ENCODE results near the gene TBX1.

TBX1 gene

DNA sequence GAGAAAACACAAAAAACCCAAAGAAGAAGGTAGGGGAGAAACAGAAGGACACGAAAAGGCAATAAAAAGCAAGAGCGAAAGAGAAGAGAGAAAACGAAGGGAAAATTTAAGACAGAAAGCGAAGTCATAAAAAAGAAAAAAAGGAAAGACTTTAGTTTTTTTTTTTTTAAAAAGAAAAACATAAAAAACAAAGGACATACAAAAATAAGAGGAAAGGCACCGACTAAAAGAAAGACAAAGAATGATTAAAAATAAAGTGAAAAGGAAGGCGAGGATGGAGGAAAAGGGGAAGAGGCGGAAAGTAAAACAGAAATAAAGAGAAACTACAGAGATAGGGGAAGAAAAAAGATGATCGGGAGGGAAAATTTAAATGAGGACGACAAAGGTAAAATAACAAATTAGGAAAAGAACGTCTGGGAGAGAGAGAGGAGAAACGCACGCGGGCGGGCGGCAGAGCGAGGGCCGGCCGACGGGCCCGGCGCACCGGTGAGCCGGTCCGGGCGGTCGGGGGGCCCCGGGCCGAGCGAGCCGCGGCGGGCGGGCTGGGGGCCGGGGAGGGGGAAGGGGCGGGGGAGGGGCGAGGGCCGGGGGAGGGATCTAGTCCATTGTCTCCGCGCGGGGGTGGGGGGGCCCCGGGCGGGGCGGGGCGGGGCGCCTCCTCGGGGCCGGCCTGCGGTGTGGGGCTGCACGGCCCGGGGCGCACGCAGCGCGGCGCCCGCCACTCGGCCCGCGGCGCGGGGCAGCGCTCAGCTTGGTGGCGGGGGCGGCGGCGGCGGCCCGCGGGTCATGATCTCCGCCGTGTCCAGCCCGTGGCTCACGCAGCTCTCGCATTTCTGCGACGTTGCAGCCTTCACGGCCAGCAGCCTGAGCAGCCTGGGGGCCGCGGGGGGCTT lies at the start of gene TBX1:
TBX1 (plus strand) TSS at position 721 of the 893 bp plus-strand sequence; CDS start at position 787, 66 bp downstream.
- H3K9me3 ChIP-seq (ENCODE audit: control insufficient read depth, insufficient read depth, low read length), result no peaks in the 10 kb centered on the region
- peaks cover 98% of the 10 kb centered on the region for H3K27me3 ChIP-seq (ENCODE audit: control insufficient read depth, insufficient read depth, low read length)
- no peaks in the 10 kb centered on the region for H3K36me3 ChIP-seq (ENCODE audit: control insufficient read depth, insufficient read depth, low read length)
- H3K4me1 ChIP-seq (ENCODE audit: control insufficient read depth, insufficient read depth, low read length), result peaks cover 27% of the 10 kb centered on the region
- no peak within 1 kb of the TSS for H3K27ac ChIP-seq (ENCODE audit: low read depth, low read length)
- H3K4me3 ChIP-seq (ENCODE audit: low read depth, low read length), result no peak within 1 kb of the TSS; the same call in 1 of the 2 replicates
- H3K9ac ChIP-seq (ENCODE audit: low read depth, low read length), result no peak within 1 kb of the TSS

DNA sequence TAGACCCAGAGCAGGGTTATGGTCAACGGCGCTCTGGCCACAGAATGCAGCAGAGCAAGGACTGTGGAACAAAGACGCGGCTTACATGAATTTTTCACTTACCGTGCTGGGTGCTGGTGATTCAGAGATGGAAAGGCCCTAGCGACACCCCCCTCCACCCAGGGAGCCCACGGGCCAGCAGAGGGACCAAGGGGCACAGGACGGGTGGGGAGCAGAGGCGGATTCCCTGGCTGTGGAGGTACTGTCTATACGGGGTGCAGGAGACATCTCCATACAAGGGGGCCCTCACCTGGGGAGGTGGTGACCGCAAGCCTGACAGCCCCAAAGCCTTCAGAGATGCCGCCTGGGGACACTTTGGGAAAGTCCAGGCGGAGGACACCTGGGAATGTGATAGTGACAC lies 47.3 kb upstream of the TBX1 start:
- Histone ChIP-seq H3K9me3 (ENCODE audit: control insufficient read depth, insufficient read depth, low read length) (no peaks in the 10 kb centered on the region), H3K27ac (ENCODE audit: low read depth, low read length) (no peak overlapping the region), H3K4me1 (ENCODE audit: control insufficient read depth, insufficient read depth, low read length) (no peaks in the 10 kb centered on the region; the same call in 1 of the 2 replicates), H3K27me3 (ENCODE audit: control insufficient read depth, insufficient read depth, low read length) (peaks cover 67% of the 10 kb centered on the region), H3K9ac (ENCODE audit: low read depth, low read length) (no peak overlapping the region), H3K36me3 (ENCODE audit: control insufficient read depth, insufficient read depth, low read length) (no peaks in the 10 kb centered on the region), H3K4me3 (ENCODE audit: low read depth, low read length) (no peak overlapping the region)

DNA sequence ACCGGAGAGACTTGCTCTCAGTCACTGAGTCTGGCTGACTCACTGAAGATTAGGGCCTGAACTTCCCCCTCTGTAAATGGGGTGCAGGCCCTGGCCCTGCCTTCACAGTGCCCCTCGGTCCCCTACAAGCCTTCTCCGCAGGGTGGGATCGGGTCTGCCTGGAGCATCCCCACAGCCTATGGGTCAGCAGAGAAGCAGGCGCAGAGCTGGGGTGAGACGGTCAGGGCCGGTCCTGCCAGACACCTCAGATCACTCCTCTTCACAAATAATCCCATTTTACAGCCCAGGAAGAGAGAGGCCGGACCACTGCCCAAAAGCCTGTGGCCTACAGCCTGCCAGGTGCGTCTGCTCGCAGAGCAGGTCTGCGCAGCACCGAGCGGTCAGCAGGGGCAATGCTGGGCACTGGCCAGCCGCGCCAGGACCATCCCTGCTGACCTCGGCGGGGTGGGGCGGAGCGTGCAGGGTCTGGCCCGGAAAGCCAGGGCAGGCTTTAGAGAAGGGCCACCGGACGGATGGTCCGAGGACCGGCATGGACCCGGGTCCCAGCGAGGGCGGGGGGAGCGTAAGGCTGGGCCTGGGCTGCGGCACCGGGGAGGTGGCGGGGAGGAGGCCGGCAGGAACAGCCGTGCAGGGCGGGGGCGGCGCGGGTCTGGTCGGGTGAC lies 46.8 kb upstream of the TBX1 start:
- no peaks in the 10 kb centered on the region for H3K36me3 ChIP-seq (ENCODE audit: control insufficient read depth, insufficient read depth, low read length)
- no peak overlapping the region for H3K9ac ChIP-seq (ENCODE audit: low read depth, low read length)
- no peaks in the 10 kb centered on the region for H3K9me3 ChIP-seq (ENCODE audit: control insufficient read depth, insufficient read depth, low read length)
- no peak overlapping the region for H3K27ac ChIP-seq (ENCODE audit: low read depth, low read length)
- H3K4me3 ChIP-seq (ENCODE audit: low read depth, low read length), result peak overlapping the region; percentile 50
- peaks cover 67% of the 10 kb centered on the region for H3K27me3 ChIP-seq (ENCODE audit: control insufficient read depth, insufficient read depth, low read length)
- no peaks in the 10 kb centered on the region; the same call in 1 of the 2 replicates for H3K4me1 ChIP-seq (ENCODE audit: control insufficient read depth, insufficient read depth, low read length)

DNA sequence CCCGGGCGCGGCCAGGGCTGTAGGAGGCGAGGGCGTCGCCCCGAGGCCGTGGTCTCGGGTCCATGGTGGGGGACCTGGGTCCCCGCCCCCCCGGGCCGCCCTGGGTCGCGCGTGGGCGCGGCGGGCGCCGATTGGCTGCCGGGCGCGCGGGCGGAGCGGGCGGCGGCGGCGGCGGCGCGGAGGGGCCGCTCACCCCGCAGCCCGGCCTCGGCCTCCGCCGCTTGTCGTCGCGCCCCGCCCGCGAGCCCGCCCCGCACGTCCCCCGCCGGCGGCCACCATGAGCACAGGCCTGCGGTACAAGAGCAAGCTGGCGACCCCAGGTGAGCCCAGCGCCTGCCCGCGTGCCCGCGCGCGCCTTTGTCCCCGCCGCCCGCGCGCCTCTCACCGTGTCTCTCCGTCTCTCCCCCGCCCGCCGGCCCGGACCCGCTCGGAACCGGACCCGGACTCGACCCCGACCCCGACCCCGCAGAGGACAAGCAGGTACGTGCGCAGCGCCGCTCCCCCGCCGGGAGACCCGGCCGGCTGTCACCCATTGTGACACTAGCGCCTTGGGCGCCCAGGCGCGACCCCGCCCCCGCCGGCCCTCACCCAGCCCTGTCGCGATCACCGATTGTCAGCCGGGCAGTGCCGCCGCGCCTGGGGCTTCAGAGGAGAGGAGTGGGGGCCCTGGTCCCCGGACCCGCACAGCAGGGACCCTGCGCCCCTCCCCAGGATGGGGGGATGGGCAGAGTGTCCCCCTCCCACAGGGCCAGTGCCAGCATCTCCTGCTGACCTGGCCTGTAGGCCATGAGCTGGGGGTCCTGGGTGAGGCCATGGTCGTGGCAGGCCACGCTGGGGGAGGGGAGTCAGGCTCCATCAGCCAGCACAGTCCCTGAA lies 46.0 kb upstream of the TBX1 start, which contains the start of gene SEPTIN5:
SEPTIN5 (plus strand) TSS at position 192 of the 876 bp plus-strand sequence; CDS start at position 278, 86 bp downstream.
- no peak within 1 kb of the TSS for H3K9ac ChIP-seq (ENCODE audit: low read depth, low read length)
- no peaks in the 10 kb centered on the region; the same call in 1 of the 2 replicates for H3K4me1 ChIP-seq (ENCODE audit: control insufficient read depth, insufficient read depth, low read length)
- no peaks in the 10 kb centered on the region for H3K9me3 ChIP-seq (ENCODE audit: control insufficient read depth, insufficient read depth, low read length)
- no peaks in the 10 kb centered on the region for H3K36me3 ChIP-seq (ENCODE audit: control insufficient read depth, insufficient read depth, low read length)
- H3K27me3 ChIP-seq (ENCODE audit: control insufficient read depth, insufficient read depth, low read length), result peaks cover 72% of the 10 kb centered on the region
- H3K4me3 ChIP-seq (ENCODE audit: low read depth, low read length), result peak within 1 kb of the TSS; percentile 52
- no peak within 1 kb of the TSS for H3K27ac ChIP-seq (ENCODE audit: low read depth, low read length)

DNA sequence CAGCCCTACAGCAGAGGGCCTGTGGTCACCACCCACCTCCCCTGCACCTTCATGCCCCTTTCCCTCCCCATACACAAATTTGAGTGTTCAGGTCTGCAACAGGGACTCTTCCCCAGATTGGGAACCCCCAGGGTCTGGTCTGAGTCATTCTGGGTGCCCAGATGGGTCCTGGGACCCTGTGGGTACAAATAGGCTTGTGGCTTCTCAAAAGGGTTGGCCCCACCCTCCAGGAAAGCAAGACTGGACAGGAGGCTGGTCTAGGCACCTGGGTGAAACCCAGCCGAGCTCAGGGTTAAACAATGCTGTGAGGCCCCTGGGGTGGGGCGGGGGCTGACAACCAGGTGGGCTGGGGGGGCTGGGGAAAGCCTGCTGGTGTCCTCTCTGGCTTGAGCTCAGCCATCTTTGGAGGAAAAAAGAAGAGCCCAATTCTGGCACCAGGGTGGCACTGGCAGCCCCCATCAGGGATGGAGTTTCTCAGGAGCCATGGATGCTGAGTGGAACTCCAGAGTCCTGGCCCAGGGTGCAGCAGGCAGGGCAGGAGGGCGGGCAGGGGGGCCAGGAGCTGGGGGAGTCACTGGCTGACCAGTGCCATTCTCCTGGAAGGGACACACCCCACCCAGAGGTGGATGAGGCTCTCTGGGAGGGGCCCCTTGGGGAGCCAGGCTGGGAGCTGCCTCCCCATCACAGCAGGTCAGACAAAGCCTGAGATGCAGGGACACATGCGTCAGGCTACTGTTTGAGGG lies 45.2 kb upstream of the TBX1 start:
- Histone ChIP-seq H3K9ac (ENCODE audit: low read depth, low read length) (no peak overlapping the region), H3K4me1 (ENCODE audit: control insufficient read depth, insufficient read depth, low read length) (no peaks in the 10 kb centered on the region; the same call in 1 of the 2 replicates), H3K4me3 (ENCODE audit: low read depth, low read length) (peak overlapping the region; percentile 52; the same call in 1 of the 2 replicates), H3K9me3 (ENCODE audit: control insufficient read depth, insufficient read depth, low read length) (no peaks in the 10 kb centered on the region), H3K27ac (ENCODE audit: low read depth, low read length) (no peak overlapping the region), H3K36me3 (ENCODE audit: control insufficient read depth, insufficient read depth, low read length) (no peaks in the 10 kb centered on the region), H3K27me3 (ENCODE audit: control insufficient read depth, insufficient read depth, low read length) (peaks cover 80% of the 10 kb centered on the region)

DNA sequence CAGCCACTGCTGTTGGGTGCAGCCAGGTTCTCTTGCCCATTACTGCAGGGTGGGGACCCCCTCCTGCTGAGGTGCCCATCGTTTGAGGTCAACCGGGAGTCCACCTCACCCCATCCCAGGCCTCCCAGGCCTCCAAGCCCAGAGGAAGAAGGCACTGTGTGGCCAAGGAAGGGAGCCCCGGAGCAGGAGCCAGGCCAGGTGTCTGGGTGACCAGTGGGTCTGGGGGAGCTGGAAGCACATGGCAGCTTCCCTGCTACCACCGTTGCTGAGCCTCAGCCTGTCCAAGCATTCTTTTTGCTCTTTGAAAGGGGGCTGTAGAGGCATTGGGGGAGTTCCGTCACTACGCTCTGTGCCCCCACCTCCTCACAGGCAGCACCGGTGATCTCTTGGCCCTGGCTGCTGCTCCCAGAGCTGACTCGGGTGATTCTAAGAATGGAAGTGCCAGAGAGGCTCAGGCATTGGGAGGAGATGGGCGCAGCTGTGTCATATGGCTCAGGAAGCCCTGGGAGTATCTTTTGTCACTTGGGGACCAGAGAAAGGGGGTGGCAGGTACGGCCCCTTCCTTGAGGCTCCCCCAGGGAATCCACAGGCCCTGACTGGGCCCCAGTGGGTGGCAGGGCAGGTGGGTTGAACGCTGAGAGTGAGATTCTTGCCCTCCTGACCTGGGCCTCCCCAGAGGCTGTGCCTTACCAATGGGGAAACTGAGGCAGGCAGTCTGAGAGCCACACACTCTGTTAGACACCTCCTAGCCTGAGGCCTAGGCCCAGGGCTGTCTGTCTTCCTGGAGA lies 44.3 kb upstream of the TBX1 start:
- Histone ChIP-seq H3K4me1 (ENCODE audit: control insufficient read depth, insufficient read depth, low read length) (peaks cover under 1% of the 10 kb centered on the region), H3K4me3 (ENCODE audit: low read depth, low read length) (no peak overlapping the region), H3K27me3 (ENCODE audit: control insufficient read depth, insufficient read depth, low read length) (peaks cover 89% of the 10 kb centered on the region), H3K9ac (ENCODE audit: low read depth, low read length) (no peak overlapping the region), H3K36me3 (ENCODE audit: control insufficient read depth, insufficient read depth, low read length) (no peaks in the 10 kb centered on the region), H3K9me3 (ENCODE audit: control insufficient read depth, insufficient read depth, low read length) (no peaks in the 10 kb centered on the region), H3K27ac (ENCODE audit: low read depth, low read length) (no peak overlapping the region)

DNA sequence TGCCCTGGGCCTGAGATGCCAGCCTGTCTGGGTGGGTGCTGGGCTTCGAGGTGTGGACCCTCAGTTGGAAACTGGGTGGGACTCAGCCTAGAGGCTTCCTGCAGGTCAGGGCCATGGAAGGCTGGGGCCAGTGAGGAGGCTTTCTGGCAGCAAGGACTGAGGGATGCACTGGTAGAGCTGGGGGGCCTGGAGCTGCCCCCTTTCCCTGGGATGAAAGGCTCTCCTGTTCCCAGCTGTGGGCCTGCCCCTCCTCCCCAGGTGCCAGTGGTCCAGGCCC lies 43.8 kb upstream of the TBX1 start:
- Histone ChIP-seq H3K4me3 (ENCODE audit: low read depth, low read length) (no peak overlapping the region), H3K9ac (ENCODE audit: low read depth, low read length) (no peak overlapping the region), H3K27ac (ENCODE audit: low read depth, low read length) (no peak overlapping the region), H3K4me1 (ENCODE audit: control insufficient read depth, insufficient read depth, low read length) (peaks cover 3% of the 10 kb centered on the region), H3K9me3 (ENCODE audit: control insufficient read depth, insufficient read depth, low read length) (no peaks in the 10 kb centered on the region), H3K36me3 (ENCODE audit: control insufficient read depth, insufficient read depth, low read length) (no peaks in the 10 kb centered on the region), H3K27me3 (ENCODE audit: control insufficient read depth, insufficient read depth, low read length) (peaks cover 92% of the 10 kb centered on the region)

DNA sequence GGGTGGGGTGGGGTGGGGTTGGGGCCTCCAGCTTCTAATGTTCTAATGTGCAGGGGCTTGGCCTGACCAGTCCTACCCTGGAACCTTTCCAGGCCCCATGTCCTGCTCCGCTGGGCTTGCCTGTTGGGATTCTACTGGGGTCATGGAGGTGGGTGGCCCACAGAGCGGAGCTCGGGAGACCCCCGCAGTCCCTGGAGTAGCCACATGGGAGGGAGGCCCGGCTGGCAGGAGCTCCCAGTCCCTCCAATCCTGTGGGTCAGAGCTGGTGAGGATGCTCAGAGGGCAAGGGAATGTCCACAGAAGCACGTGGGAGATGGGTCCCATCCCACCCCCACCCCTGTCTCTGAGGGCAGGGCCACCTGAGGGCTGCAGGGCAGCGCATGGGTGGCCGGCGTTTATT lies 43.4 kb upstream of the TBX1 start:
- no peaks in the 10 kb centered on the region for H3K9me3 ChIP-seq (ENCODE audit: control insufficient read depth, insufficient read depth, low read length)
- no peak overlapping the region for H3K4me3 ChIP-seq (ENCODE audit: low read depth, low read length)
- H3K9ac ChIP-seq (ENCODE audit: low read depth, low read length), result no peak overlapping the region
- H3K4me1 ChIP-seq (ENCODE audit: control insufficient read depth, insufficient read depth, low read length), result peaks cover 3% of the 10 kb centered on the region
- H3K36me3 ChIP-seq (ENCODE audit: control insufficient read depth, insufficient read depth, low read length), result no peaks in the 10 kb centered on the region
- peaks cover 93% of the 10 kb centered on the region for H3K27me3 ChIP-seq (ENCODE audit: control insufficient read depth, insufficient read depth, low read length)
- no peak overlapping the region for H3K27ac ChIP-seq (ENCODE audit: low read depth, low read length)

DNA sequence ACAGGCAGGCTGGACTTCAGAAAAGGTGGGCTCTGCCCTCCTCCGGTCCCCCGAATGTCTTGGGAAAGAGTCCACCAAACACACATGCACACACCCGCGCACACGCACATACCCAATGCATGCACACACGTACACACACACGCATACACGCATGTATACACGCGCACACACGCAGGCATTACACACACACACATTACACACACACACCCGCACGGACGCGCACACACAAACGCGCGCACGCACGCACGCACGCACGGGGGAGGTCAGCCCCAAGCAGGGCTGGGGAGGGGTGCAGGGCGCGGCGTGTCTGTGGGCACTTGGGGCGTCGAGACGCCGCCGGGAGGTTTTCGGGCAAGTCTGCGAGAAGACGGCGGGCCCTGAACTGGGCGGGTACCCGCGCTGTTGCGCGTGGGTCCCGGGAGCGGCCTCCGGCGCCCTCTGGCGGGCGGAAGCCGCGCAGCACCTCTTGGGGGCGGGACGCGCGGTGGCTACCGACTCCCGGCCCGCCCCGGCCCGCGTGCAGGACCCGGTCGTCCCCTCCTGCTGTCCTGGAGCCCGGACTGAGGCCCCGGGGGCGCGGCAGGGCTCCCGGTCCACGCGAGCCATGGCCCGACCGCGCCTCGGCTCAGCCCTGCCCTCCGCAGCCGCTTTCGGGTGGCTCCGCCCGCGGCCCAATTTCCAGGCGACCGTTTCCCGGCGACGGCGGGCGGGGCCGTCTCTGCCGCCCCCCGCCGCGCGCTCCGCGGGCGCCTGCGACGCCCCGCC lies 42.7 kb upstream of the TBX1 start:
- no peaks in the 10 kb centered on the region for H3K9me3 ChIP-seq (ENCODE audit: control insufficient read depth, insufficient read depth, low read length)
- no peak overlapping the region for H3K27ac ChIP-seq (ENCODE audit: low read depth, low read length)
- peaks cover 7% of the 10 kb centered on the region for H3K4me1 ChIP-seq (ENCODE audit: control insufficient read depth, insufficient read depth, low read length)
- peak overlapping the region; percentile 60; the same call in 1 of the 2 replicates for H3K4me3 ChIP-seq (ENCODE audit: low read depth, low read length)
- H3K9ac ChIP-seq (ENCODE audit: low read depth, low read length), result no peak overlapping the region
- no peaks in the 10 kb centered on the region for H3K36me3 ChIP-seq (ENCODE audit: control insufficient read depth, insufficient read depth, low read length)
- peaks cover 95% of the 10 kb centered on the region for H3K27me3 ChIP-seq (ENCODE audit: control insufficient read depth, insufficient read depth, low read length)
